ENCODE results near the gene PDXDC1.
A peak's percentile ranks its signal among the peaks of the same experiment; 100 is the strongest.
"Not testable (repeated sequence)": the region's sequence is repeated elsewhere in the genome, so short reads cannot be mapped to it uniquely, and the experiment has no call there.

Gene PDXDC1

GRCh38 chr16:15012941-15013340, 38.1 kb downstream of the PDXDC1 start:
- not testable (repeated sequence) for DNase-seq

GRCh38 chr16:15015671-15016070, 40.8 kb downstream of the PDXDC1 start:
- not testable (repeated sequence) for DNase-seq

GRCh38 chr16:15016354-15016753, 41.5 kb downstream of the PDXDC1 start:
- DNase-seq = not testable (repeated sequence)

GRCh38 chr16:15016951-15017580, 42.2 kb downstream of the PDXDC1 start:
- DNase-seq = peak in 3 of 51 donors; percentile 12 to 32 (median 25)

GRCh38 chr16:15021429-15021828, 46.6 kb downstream of the PDXDC1 start:
- DNase-seq = not testable (repeated sequence)

- DNase-seq = peak in 7 of 51 donors; percentile 11 to 32 (median 18)
Measured at GRCh38 chr16:15022194-15022593, 47.4 kb downstream of the PDXDC1 start.

GRCh38 chr16:15023381-15024077, 48.7 kb downstream of the PDXDC1 start:
- DNase-seq = not testable (repeated sequence)

- DNase-seq = not testable (repeated sequence)
Measured at GRCh38 chr16:15024858-15025199, 50.0 kb downstream of the PDXDC1 start.

GRCh38 chr16:15025234-15025951, 50.6 kb downstream of the PDXDC1 start:
- DNase-seq = not testable (repeated sequence)

GRCh38 chr16:15027051-15027450, 52.2 kb downstream of the PDXDC1 start:
- DNase-seq = not testable (repeated sequence)

GRCh38 chr16:15027503-15028344, 52.9 kb downstream of the PDXDC1 start:
- DNase-seq = peak in 3 of 51 donors; percentile 6 to 13 (median 9)

- DNase-seq = not testable (repeated sequence)
Measured at GRCh38 chr16:15028345-15028715, 53.5 kb downstream of the PDXDC1 start.

GRCh38 chr16:15028801-15029698, 54.2 kb downstream of the PDXDC1 start:
- peak in 10 of 51 donors; percentile 17 to 51 (median 32) for DNase-seq

GRCh38 chr16:15029749-15030148, 54.9 kb downstream of the PDXDC1 start:
- DNase-seq = not testable (repeated sequence)

GRCh38 chr16:15031179-15031578, 56.4 kb downstream of the PDXDC1 start:
- DNase-seq = no peak

GRCh38 chr16:15031586-15031985, 56.8 kb downstream of the PDXDC1 start:
- no peak for DNase-seq

- no peak for DNase-seq
Measured at GRCh38 chr16:15032547-15033308, 57.9 kb downstream of the PDXDC1 start.

- no peak for DNase-seq
Measured at GRCh38 chr16:15033309-15033707, 58.5 kb downstream of the PDXDC1 start.

Data from hypothalamus (tissue), 51 donors.